Memory B cell (primary cell): Measurements from ENCODE around the gene TNFRSF11A.

Source experiments
- ATAC-seq: fragments of 150-1000 bp; cut with Tn5 transposase; 2 replicates; pipeline ENCODE4 v1.10.0; 2021; ENCODE audit warnings: low read depth, mild to moderate bottlenecking, moderate library complexity
- DNase-seq, 2 donors: peaks; one replicate each; pipeline ENCODE4 v3.0.0; 2022; ENCODE audit warnings: low spot score in 2 of 2
- H3K27ac Mint-ChIP-seq: one replicate; pipeline ENCODE4 v1.8.0; 2022; ENCODE audit warnings: mild to moderate bottlenecking, moderate library complexity, mixed read lengths
- H3K27me3 Mint-ChIP-seq: one replicate; pipeline ENCODE4 v1.8.0; 2022; ENCODE audit warnings: mixed read lengths
- H3K36me3 Mint-ChIP-seq: one replicate; pipeline ENCODE4 v1.8.0; 2022; ENCODE audit warnings: mild to moderate bottlenecking, mixed read lengths
- H3K4me1 Mint-ChIP-seq: one replicate; pipeline ENCODE4 v1.8.0; 2022; ENCODE audit warnings: mixed read lengths
- H3K4me3 Mint-ChIP-seq: one replicate; pipeline ENCODE4 v1.8.0; 2022; ENCODE audit warnings: mild to moderate bottlenecking, moderate library complexity, mixed read lengths
- H3K9me3 Mint-ChIP-seq: one replicate; pipeline ENCODE4 v1.8.0; 2022; ENCODE audit warnings: mixed read lengths

TNFRSF11A gene

GRCh38 chr18:62301322-62301721 lies 23.8 kb upstream of the TNFRSF11A start:
- DNase-seq, result no peak

GRCh38 chr18:62312851-62313250 lies 12.3 kb upstream of the TNFRSF11A start:
- Mint-ChIP-seq H3K4me3 (no peak overlapping the region), H3K4me1 (no peaks in the 10 kb centered on the region), H3K27me3 (peaks cover under 1% of the 10 kb centered on the region), H3K9me3 (no peaks in the 10 kb centered on the region), H3K36me3 (peaks cover 1% of the 10 kb centered on the region), H3K27ac (no peak overlapping the region)
- ATAC-seq (no peak), DNase-seq (no peak)

More at GRCh38 chr18:62301322-62301721, 23.8 kb upstream of the TNFRSF11A start:
- Mint-ChIP-seq H3K36me3 (peaks cover 44% of the 10 kb centered on the region), H3K4me1 (peaks cover 7% of the 10 kb centered on the region), H3K9me3 (no peaks in the 10 kb centered on the region), H3K4me3 (no peak overlapping the region), H3K27me3 (no peaks in the 10 kb centered on the region), H3K27ac (no peak overlapping the region)
- no peak for ATAC-seq

GRCh38 chr18:62318228-62319180 lies 6.6 kb upstream of the TNFRSF11A start:
- ATAC-seq, result no peak

GRCh38 chr18:62321201-62321600 lies 3.9 kb upstream of the TNFRSF11A start:
- no peak for DNase-seq
- Mint-ChIP-seq H3K36me3 (peaks cover 2% of the 10 kb centered on the region), H3K4me1 (peaks cover 15% of the 10 kb centered on the region), H3K27me3 (peaks cover 22% of the 10 kb centered on the region), H3K9me3 (no peaks in the 10 kb centered on the region), H3K27ac (no peak overlapping the region), H3K4me3 (no peak overlapping the region)
- ATAC-seq, result no peak

More at GRCh38 chr18:62318228-62319180, 6.6 kb upstream of the TNFRSF11A start:
- Mint-ChIP-seq H3K36me3 (no peaks in the 10 kb centered on the region), H3K9me3 (no peaks in the 10 kb centered on the region), H3K4me1 (no peaks in the 10 kb centered on the region), H3K4me3 (no peak overlapping the region), H3K27ac (no peak overlapping the region), H3K27me3 (peaks cover 10% of the 10 kb centered on the region)
- DNase-seq, result no peak

- no peak for DNase-seq
- H3K27ac Mint-ChIP-seq, result no peak overlapping the region
- peak overlapping the region; percentile 43 for H3K4me3 Mint-ChIP-seq
- H3K27me3 Mint-ChIP-seq, result peaks cover 29% of the 10 kb centered on the region
- no peak for ATAC-seq
- H3K9me3 Mint-ChIP-seq, result no peaks in the 10 kb centered on the region
- H3K36me3 Mint-ChIP-seq, result peaks cover 4% of the 10 kb centered on the region
- H3K4me1 Mint-ChIP-seq, result peaks cover 19% of the 10 kb centered on the region
Observed at GRCh38 chr18:62323483-62324180, 1.5 kb upstream of the TNFRSF11A start.

GRCh38 chr18:62324181-62324828 lies 805 bp upstream of the TNFRSF11A start:
- no peak for DNase-seq

GRCh38 chr18:62325806-62326645 lies 916 bp downstream of the TNFRSF11A start:
- Mint-ChIP-seq H3K4me1 (peaks cover 19% of the 10 kb centered on the region), H3K4me3 (peak overlapping the region; percentile 79), H3K9me3 (no peaks in the 10 kb centered on the region), H3K27ac (no peak overlapping the region), H3K27me3 (peaks cover 42% of the 10 kb centered on the region), H3K36me3 (peaks cover 6% of the 10 kb centered on the region)
- DNase-seq (peak in 1 of 2 donors; percentile 47), ATAC-seq (peak; percentile 7)

More at GRCh38 chr18:62324181-62324828, 805 bp upstream of the TNFRSF11A start:
- H3K36me3 Mint-ChIP-seq, result peaks cover 4% of the 10 kb centered on the region
- ATAC-seq, result no peak
- peaks cover 19% of the 10 kb centered on the region for H3K4me1 Mint-ChIP-seq
- H3K27ac Mint-ChIP-seq, result no peak overlapping the region
- H3K4me3 Mint-ChIP-seq, result peak overlapping the region; percentile 79
- peaks cover 31% of the 10 kb centered on the region for H3K27me3 Mint-ChIP-seq
- H3K9me3 Mint-ChIP-seq, result no peaks in the 10 kb centered on the region

- no peak for ATAC-seq
Observed at GRCh38 chr18:62326646-62327348, 1.7 kb downstream of the TNFRSF11A start.

GRCh38 chr18:62327977-62328376 lies 2.9 kb downstream of the TNFRSF11A start:
- H3K27ac Mint-ChIP-seq, result no peak overlapping the region
- H3K9me3 Mint-ChIP-seq, result no peaks in the 10 kb centered on the region
- H3K4me1 Mint-ChIP-seq, result peaks cover 22% of the 10 kb centered on the region
- ATAC-seq (no peak), DNase-seq (no peak)
- H3K4me3 Mint-ChIP-seq, result no peak overlapping the region
- H3K36me3 Mint-ChIP-seq, result peaks cover 6% of the 10 kb centered on the region
- peaks cover 46% of the 10 kb centered on the region for H3K27me3 Mint-ChIP-seq

More at GRCh38 chr18:62326646-62327348, 1.7 kb downstream of the TNFRSF11A start:
- DNase-seq, result no peak
- H3K36me3 Mint-ChIP-seq, result peaks cover 6% of the 10 kb centered on the region
- peaks cover 47% of the 10 kb centered on the region for H3K27me3 Mint-ChIP-seq
- no peaks in the 10 kb centered on the region for H3K9me3 Mint-ChIP-seq
- peaks cover 21% of the 10 kb centered on the region for H3K4me1 Mint-ChIP-seq
- H3K27ac Mint-ChIP-seq, result no peak overlapping the region
- H3K4me3 Mint-ChIP-seq, result no peak overlapping the region

GRCh38 chr18:62328586-62329525 lies 3.7 kb downstream of the TNFRSF11A start:
- Mint-ChIP-seq H3K27ac (no peak overlapping the region), H3K36me3 (peaks cover 6% of the 10 kb centered on the region), H3K4me3 (no peak overlapping the region), H3K27me3 (peaks cover 42% of the 10 kb centered on the region), H3K4me1 (peaks cover 22% of the 10 kb centered on the region), H3K9me3 (no peaks in the 10 kb centered on the region)
- DNase-seq (no peak), ATAC-seq (no peak)

- peaks cover 13% of the 10 kb centered on the region for H3K4me1 Mint-ChIP-seq
- peaks cover 4% of the 10 kb centered on the region for H3K36me3 Mint-ChIP-seq
- H3K27me3 Mint-ChIP-seq, result peaks cover 38% of the 10 kb centered on the region
- no peak overlapping the region for H3K27ac Mint-ChIP-seq
- H3K9me3 Mint-ChIP-seq, result no peaks in the 10 kb centered on the region
- ATAC-seq (no peak), DNase-seq (no peak)
- H3K4me3 Mint-ChIP-seq, result no peak overlapping the region
Observed at GRCh38 chr18:62329691-62330454, 4.8 kb downstream of the TNFRSF11A start.
